ENCODE measurements around the gene CDC20B.
"Not testable (repeated sequence)": the region's sequence is repeated elsewhere in the genome, so short reads cannot be mapped to it uniquely, and the experiment has no call there.

The CDC20B gene

DNA sequence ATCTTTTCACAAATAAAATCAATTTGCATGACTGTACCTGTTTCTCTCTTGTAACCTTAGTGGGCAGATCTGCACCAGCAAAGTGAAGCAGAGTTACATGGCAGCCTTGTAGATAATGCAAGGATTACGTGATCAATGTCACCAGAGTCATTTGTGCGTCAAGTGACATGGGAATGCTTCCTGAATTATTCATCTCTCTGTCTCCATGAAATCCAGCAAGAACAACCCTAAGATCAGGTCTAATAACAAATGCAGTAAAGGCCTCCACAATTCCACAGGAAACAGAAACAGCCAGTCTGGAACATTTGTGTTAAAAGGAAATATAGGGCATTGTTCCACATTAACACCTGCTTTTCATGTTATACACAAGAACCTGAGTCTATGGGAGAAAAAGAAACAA is 62.8 kb downstream of the CDC20B start:
- TF ChIP-seq HOXC10 (CRISPR knock-in tag; IDR thresholded peaks at IDR 0.05): no peak
- no peaks in the 10 kb centered on the region for H3K4me1 ChIP-seq (ENCODE audit: control insufficient read depth, insufficient read depth, low read length)
- H3K36me3 ChIP-seq (ENCODE audit: control insufficient read depth in 2 of 2, insufficient read depth in 1 of 2, low read length in 2 of 2): no peaks in the 10 kb centered on the region
- H3K4me3 ChIP-seq (ENCODE audit: low read depth, low read length): no peak overlapping the region
- CTCF ChIA-PET: no interaction called here
- no peak overlapping the region for H3K27ac ChIP-seq (ENCODE audit: extremely low read depth, low read depth, low read length)
- H3K9me3 ChIP-seq (ENCODE audit: control insufficient read depth, insufficient read depth, low read depth, low read length): no peaks in the 10 kb centered on the region
- POLR2A ChIA-PET: no interaction called here

DNA sequence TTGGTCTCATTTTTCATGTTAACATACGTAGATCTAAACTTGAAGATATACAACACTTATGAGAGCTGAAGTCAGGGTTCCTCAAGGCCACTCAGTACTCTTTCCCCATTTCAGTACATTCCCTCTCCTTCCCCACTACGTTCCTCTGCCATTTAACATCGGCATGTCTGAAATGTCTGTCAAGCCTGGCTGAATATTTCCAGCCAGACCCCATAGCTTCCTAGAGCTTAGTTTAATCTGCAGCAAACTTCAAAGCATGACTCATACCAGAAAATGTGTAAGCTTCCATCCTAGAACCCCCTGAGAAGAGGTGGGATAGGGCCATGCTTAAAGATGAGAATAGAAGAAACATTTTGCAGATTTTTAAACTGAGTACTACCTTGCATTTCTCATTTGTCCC is 64.3 kb downstream of the CDC20B start:
- POLR2A ChIA-PET: no interaction called here
- no peaks in the 10 kb centered on the region for H3K9me3 ChIP-seq (ENCODE audit: control insufficient read depth, insufficient read depth, low read depth, low read length)
- H3K4me3 ChIP-seq (ENCODE audit: low read depth, low read length): no peak overlapping the region
- no peaks in the 10 kb centered on the region for H3K4me1 ChIP-seq (ENCODE audit: control insufficient read depth, insufficient read depth, low read length)
- CTCF ChIA-PET: interaction anchor here (0.7 kb wide), 1 partner anchor 592 kb away, joined by 4 read pairs; no protein-coding TSS in a partner anchor
- no peak for TF ChIP-seq SETDB1 (IDR thresholded peaks at IDR 0.05; ENCODE audit: insufficient read length, low read length)
- no peak for TF ChIP-seq RBAK (tag by site-specific recombination; IDR thresholded peaks at IDR 0.05)
- no peak for TF ChIP-seq ZNF202 (tag by site-specific recombination; IDR thresholded peaks at IDR 0.05; ENCODE audit: borderline replicate concordance)
- no peak for TF ChIP-seq ZNF530 (tag by site-specific recombination; IDR thresholded peaks at IDR 0.05; ENCODE audit: low read depth)
- no peak for TF ChIP-seq KLF10 (tag by site-specific recombination; IDR thresholded peaks at IDR 0.05)
- TF ChIP-seq, protein P1, sequence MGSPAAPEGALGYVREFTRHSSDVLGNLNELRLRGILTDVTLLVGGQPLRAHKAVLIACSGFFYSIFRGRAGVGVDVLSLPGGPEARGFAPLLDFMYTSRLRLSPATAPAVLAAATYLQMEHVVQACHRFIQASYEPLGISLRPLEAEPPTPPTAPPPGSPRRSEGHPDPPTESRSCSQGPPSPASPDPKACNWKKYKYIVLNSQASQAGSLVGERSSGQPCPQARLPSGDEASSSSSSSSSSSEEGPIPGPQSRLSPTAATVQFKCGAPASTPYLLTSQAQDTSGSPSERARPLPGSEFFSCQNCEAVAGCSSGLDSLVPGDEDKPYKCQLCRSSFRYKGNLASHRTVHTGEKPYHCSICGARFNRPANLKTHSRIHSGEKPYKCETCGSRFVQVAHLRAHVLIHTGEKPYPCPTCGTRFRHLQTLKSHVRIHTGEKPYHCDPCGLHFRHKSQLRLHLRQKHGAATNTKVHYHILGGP (tag by site-specific recombination; IDR thresholded peaks at IDR 0.05): no peak
- H3K36me3 ChIP-seq (ENCODE audit: control insufficient read depth in 2 of 2, insufficient read depth in 1 of 2, low read length in 2 of 2): no peaks in the 10 kb centered on the region
- no peak overlapping the region for H3K27ac ChIP-seq (ENCODE audit: extremely low read depth, low read depth, low read length)

DNA sequence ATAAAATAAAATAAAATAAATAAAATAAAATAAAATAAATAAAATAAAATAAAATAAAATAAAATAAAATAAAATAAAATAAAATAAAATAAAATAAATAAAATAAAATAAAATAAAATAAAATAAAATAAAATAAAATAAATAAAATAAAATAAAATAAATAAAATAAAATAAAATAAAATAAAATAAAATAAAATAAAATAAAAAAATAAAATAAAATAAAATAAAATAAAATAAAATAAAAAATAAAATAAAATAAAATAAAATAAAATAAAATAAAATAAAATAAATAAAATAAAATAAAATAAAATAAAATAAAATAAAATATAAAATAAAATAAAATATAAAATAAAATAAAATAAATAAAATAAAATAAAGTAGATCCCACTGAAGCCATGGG is 67.0 kb downstream of the CDC20B start:
- H3K4me3 ChIP-seq (ENCODE audit: low read depth, low read length); POLR2A ChIA-PET; H3K36me3 ChIP-seq (ENCODE audit: control insufficient read depth in 2 of 2, insufficient read depth in 1 of 2, low read length in 2 of 2); H3K4me1 ChIP-seq (ENCODE audit: control insufficient read depth, insufficient read depth, low read length); H3K9me3 ChIP-seq (ENCODE audit: control insufficient read depth, insufficient read depth, low read depth, low read length); H3K27ac ChIP-seq (ENCODE audit: extremely low read depth, low read depth, low read length): not testable (repeated sequence)
- CTCF ChIA-PET: interaction anchor here (1.6 kb wide), 1 partner anchor 146 kb away, joined by 6 read pairs; no protein-coding TSS in a partner anchor

DNA sequence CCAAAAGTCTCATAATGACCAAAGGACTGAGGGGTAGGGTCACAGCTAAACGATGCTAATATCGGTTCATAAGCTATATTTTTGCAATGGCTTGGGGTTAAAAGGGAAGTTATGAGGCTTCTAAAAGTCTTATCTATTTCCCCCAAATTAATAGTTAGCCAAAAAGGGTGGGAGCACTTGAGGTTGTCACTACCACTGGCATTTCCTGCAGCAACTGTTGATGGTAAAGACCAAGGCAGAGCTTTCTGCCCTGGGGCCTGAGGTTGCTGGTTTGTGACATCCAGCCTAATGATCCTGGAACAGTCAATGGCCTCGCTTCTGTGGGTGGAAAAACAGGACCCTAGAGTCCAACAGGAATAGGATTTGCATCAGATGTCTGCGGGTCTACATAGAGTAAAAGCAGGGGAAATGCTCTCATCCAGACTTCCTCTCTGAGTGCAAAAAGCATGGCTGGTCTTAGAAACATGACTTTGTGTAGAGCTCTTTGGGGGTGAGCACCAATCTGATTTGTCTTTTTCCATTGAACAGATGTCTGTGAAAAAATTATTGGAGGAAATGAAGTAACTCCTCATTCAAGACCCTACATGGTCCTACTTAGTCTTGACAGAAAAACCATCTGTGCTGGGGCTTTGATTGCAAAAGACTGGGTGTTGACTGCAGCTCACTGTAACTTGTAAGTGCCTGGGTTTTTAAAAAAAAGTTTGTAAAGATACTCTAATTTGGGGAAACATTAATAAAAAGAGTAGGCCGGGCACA is 67.9 kb downstream of the CDC20B start:
- H3K27ac ChIP-seq (ENCODE audit: extremely low read depth, low read depth, low read length): no peak overlapping the region
- POLR2A ChIA-PET: no interaction called here
- no peaks in the 10 kb centered on the region for H3K9me3 ChIP-seq (ENCODE audit: control insufficient read depth, insufficient read depth, low read depth, low read length)
- TF ChIP-seq, protein P2, sequence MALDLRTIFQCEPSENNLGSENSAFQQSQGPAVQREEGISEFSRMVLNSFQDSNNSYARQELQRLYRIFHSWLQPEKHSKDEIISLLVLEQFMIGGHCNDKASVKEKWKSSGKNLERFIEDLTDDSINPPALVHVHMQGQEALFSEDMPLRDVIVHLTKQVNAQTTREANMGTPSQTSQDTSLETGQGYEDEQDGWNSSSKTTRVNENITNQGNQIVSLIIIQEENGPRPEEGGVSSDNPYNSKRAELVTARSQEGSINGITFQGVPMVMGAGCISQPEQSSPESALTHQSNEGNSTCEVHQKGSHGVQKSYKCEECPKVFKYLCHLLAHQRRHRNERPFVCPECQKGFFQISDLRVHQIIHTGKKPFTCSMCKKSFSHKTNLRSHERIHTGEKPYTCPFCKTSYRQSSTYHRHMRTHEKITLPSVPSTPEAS (tag by site-specific recombination; IDR thresholded peaks at IDR 0.05): no peak
- TF ChIP-seq ZNF174 (tag by site-specific recombination; IDR thresholded peaks at IDR 0.05): no peak
- no peak overlapping the region for H3K4me3 ChIP-seq (ENCODE audit: low read depth, low read length)
- no peaks in the 10 kb centered on the region for H3K36me3 ChIP-seq (ENCODE audit: control insufficient read depth in 2 of 2, insufficient read depth in 1 of 2, low read length in 2 of 2)
- CTCF ChIA-PET: interaction anchor here (1.9 kb wide), 1 partner anchor 161 kb away, joined by 8 read pairs; no protein-coding TSS in a partner anchor
- H3K4me1 ChIP-seq (ENCODE audit: control insufficient read depth, insufficient read depth, low read length): no peaks in the 10 kb centered on the region

DNA sequence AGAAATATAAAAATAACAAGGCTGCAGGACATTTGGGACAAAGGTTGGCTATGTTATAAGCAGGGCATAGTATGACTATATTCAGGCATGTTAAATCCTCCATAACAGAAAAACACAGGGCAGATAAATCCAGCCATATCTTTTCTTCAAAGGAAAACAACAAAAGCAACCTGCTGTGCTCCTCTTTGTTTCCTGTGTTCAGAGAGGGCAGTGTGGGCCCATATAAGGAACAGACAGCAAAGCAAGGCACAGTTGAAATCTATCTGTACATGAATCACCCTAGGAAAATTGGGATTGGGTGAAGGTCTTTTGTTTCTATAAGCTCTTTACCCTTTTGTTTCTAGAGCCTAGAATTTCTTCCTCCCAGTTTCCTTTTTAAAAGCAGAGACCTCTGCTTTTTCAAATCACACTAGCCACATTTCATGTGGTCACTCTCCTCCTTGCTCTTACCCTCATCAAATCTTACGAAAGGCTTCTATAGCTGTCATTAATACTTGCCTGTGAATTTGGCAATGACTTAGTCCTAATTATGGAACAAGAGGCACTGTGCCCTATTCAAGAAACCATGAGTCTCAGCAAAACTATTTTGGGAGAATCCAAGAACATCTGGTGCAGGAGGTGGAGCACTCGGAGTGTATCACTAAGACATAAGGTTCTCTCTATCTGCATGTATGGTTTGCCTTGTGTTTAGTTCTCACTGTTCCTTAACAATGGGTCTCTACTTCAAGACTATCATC is 68.8 kb downstream of the CDC20B start:
- H3K4me3 ChIP-seq (ENCODE audit: low read depth, low read length): no peak overlapping the region
- CTCF ChIA-PET: interaction anchor here (1.9 kb wide), 1 partner anchor 160 kb away, joined by 8 read pairs; no protein-coding TSS in a partner anchor
- TF ChIP-seq, protein P3, sequence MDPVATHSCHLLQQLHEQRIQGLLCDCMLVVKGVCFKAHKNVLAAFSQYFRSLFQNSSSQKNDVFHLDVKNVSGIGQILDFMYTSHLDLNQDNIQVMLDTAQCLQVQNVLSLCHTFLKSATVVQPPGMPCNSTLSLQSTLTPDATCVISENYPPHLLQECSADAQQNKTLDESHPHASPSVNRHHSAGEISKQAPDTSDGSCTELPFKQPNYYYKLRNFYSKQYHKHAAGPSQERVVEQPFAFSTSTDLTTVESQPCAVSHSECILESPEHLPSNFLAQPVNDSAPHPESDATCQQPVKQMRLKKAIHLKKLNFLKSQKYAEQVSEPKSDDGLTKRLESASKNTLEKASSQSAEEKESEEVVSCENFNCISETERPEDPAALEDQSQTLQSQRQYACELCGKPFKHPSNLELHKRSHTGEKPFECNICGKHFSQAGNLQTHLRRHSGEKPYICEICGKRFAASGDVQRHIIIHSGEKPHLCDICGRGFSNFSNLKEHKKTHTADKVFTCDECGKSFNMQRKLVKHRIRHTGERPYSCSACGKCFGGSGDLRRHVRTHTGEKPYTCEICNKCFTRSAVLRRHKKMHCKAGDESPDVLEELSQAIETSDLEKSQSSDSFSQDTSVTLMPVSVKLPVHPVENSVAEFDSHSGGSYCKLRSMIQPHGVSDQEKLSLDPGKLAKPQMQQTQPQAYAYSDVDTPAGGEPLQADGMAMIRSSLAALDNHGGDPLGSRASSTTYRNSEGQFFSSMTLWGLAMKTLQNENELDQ (tag by site-specific recombination; IDR thresholded peaks at IDR 0.05; ENCODE audit: low read depth): no peak
- TF ChIP-seq, protein P4, sequence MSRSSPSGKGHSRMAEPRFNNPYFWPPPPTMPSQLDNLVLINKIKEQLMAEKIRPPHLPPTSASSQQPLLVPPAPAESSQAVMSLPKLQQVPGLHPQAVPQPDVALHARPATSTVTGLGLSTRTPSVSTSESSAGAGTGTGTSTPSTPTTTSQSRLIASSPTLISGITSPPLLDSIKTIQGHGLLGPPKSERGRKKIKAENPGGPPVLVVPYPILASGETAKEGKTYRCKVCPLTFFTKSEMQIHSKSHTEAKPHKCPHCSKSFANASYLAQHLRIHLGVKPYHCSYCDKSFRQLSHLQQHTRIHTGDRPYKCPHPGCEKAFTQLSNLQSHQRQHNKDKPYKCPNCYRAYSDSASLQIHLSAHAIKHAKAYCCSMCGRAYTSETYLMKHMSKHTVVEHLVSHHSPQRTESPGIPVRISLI (tag by site-specific recombination; IDR thresholded peaks at IDR 0.05): no peak

More for the DNA sequence above, 68.8 kb downstream of the CDC20B start:
- Histone ChIP-seq H3K4me1 (ENCODE audit: control insufficient read depth, insufficient read depth, low read length) (no peaks in the 10 kb centered on the region), H3K36me3 (ENCODE audit: control insufficient read depth in 2 of 2, insufficient read depth in 1 of 2, low read length in 2 of 2) (no peaks in the 10 kb centered on the region), H3K27ac (ENCODE audit: extremely low read depth, low read depth, low read length) (no peak overlapping the region), H3K9me3 (ENCODE audit: control insufficient read depth, insufficient read depth, low read depth, low read length) (no peaks in the 10 kb centered on the region)
- POLR2A ChIA-PET: no interaction called here
